ENCODE results near the gene CCDC136. TPM values are rescaled to one million over a fixed set of nuclear protein-coding genes. Genes with fewer than 3 reads are reported as not detected.
A peak's percentile ranks its signal among the peaks of the same experiment; 100 is the strongest.

Gene CCDC136
- total RNA-seq, 1 experiment from 2014 or later: 31.1 TPM

- no peaks in the 10 kb centered on the region for H3K9me3 ChIP-seq (ENCODE audit: control insufficient read depth, low read depth, low read length)
- no peak overlapping the region for H4K91ac ChIP-seq (ENCODE audit: insufficient read length, low read depth, low read length)
- no peak overlapping the region for H2BK120ac ChIP-seq (ENCODE audit: low read depth, low read length, poor library complexity, severe bottlenecking)
- no peak overlapping the region for H2BK20ac ChIP-seq (ENCODE audit: low read depth, low read length, poor library complexity, severe bottlenecking)
- peak overlapping the region in 1 of 3 experiments; percentile 62; a peak in 1 of 7 replicates for H3K27ac Mint-ChIP-seq
- no peak overlapping the region for H3K23ac ChIP-seq (ENCODE audit: insufficient read length, low read depth, low read length)
- DNase-seq: peak; percentile 78
- H3K9ac ChIP-seq (ENCODE audit: extremely low read depth, insufficient read length, low read length): no peak overlapping the region
- peaks cover 12% of the 10 kb centered on the region; the same call in 1 of the 2 replicates for H3K27me3 ChIP-seq (ENCODE audit: insufficient read depth, low read length)
- H3K4me2 ChIP-seq (ENCODE audit: insufficient read depth, insufficient read length, low read length): peak overlapping the region; percentile 80
- H3K4ac ChIP-seq (ENCODE audit: low read depth, low read length): no peak overlapping the region
- no peak overlapping the region for H3K18ac ChIP-seq (ENCODE audit: insufficient read length, low read depth, low read length)
- H3K27me3 Mint-ChIP-seq (ENCODE audit: low read depth): peaks cover 45% of the 10 kb centered on the region
- no peak overlapping the region for H4K8ac ChIP-seq (replicated peaks; ENCODE audit: insufficient read length, low read depth, low read length)
- peaks cover 5% of the 10 kb centered on the region; the same call in 1 of the 2 replicates for H3K4me1 ChIP-seq (ENCODE audit: insufficient read depth, low read length)
- H3K56ac ChIP-seq (ENCODE audit: insufficient read length, low read depth, low read length): no peak overlapping the region
- no peak overlapping the region for H2AK5ac ChIP-seq (ENCODE audit: insufficient read length, low read length)
- H2BK15ac ChIP-seq (ENCODE audit: low read depth, low read length): no peak overlapping the region
- no peaks in the 10 kb centered on the region for H3K36me3 Mint-ChIP-seq (ENCODE audit: insufficient read depth in 1 of 3, low read depth in 3 of 3)
- H3K79me1 ChIP-seq (ENCODE audit: insufficient read depth, low read depth, low read length, poor library complexity, severe bottlenecking): no peaks in the 10 kb centered on the region
- peaks cover 22% of the 10 kb centered on the region for H3K23me2 ChIP-seq (ENCODE audit: insufficient read length, low read depth, low read length, poor library complexity, severe bottlenecking)
- H2BK12ac ChIP-seq (ENCODE audit: insufficient read length, low read depth, low read length): no peak overlapping the region
- H2AFZ ChIP-seq (ENCODE audit: low read length): no peak overlapping the region
- H2BK5ac ChIP-seq (ENCODE audit: insufficient read length, low read length): no peak overlapping the region
- H3K27ac ChIP-seq (ENCODE audit: insufficient read length, low read depth, low read length): no peak overlapping the region
- H3K4me3 Mint-ChIP-seq: peak overlapping the region; percentile 65 to 80
- H3K4me1 Mint-ChIP-seq: peaks cover 34 to 53% of the 10 kb centered on the region in 2 experiments
- WGBS (ENCODE audit: extremely low coverage, insufficient read length, low lambda C conversion rate): no CpG with 5 or more reads among the region's 22 CpGs
- no peak overlapping the region; the same call in 1 of the 2 replicates for H3K14ac ChIP-seq (ENCODE audit: insufficient read depth, low read length)
- no peaks in the 10 kb centered on the region for H4K20me1 ChIP-seq (ENCODE audit: control insufficient read depth, insufficient read depth, insufficient read length)
- no peak overlapping the region for H4K5ac ChIP-seq (ENCODE audit: insufficient read length, low read depth, low read length)
- no peak overlapping the region for H3T11ph ChIP-seq (ENCODE audit: low read length)
- no peaks in the 10 kb centered on the region for H3K9me3 Mint-ChIP-seq
- no peaks in the 10 kb centered on the region for H3K79me2 ChIP-seq (ENCODE audit: insufficient read depth, low read length)
- TF ChIP-seq CTCF (conservative IDR thresholded peaks at IDR 0.05): no peak
Measured at GRCh38 chr7:128831994-128832879, 40.5 kb downstream of the CCDC136 start.
